ENCODE results near the gene CHN2.

CHN2 gene

GRCh38 chr7:29326864-29327263 lies 132.3 kb downstream of the CHN2 start:
- Histone ChIP-seq H3K4me2 (no peak overlapping the region), H2AFZ (ENCODE audit: low read depth) (no peak overlapping the region), H3K9ac (no peak overlapping the region), H3K79me2 (ENCODE audit: insufficient read depth, low read depth) (no peaks in the 10 kb centered on the region), H3K4me1 (ENCODE audit: low read depth, poor library complexity, severe bottlenecking) (no peaks in the 10 kb centered on the region), H3K27ac (no peak overlapping the region), H3K4me3 (IDR thresholded peaks at IDR 0.05; ENCODE audit: insufficient read depth, low read depth, low read length) (no peak overlapping the region), H4K20me1 (ENCODE audit: insufficient read depth) (no peaks in the 10 kb centered on the region), H3K36me3 (ENCODE audit: insufficient read depth) (no peaks in the 10 kb centered on the region), H3K27me3 (ENCODE audit: insufficient read depth, low read depth) (no peaks in the 10 kb centered on the region)
- TF ChIP-seq CTCF (conservative IDR thresholded peaks at IDR 0.05; ENCODE audit: low read depth, low read length) = no peak

GRCh38 chr7:29327455-29327854 lies 132.9 kb downstream of the CHN2 start:
- H3K36me3 ChIP-seq (ENCODE audit: insufficient read depth) = no peaks in the 10 kb centered on the region
- H2AFZ ChIP-seq (ENCODE audit: low read depth) = no peak overlapping the region
- no peak for TF ChIP-seq CTCF (conservative IDR thresholded peaks at IDR 0.05; ENCODE audit: low read depth, low read length)
- no peaks in the 10 kb centered on the region for H3K79me2 ChIP-seq (ENCODE audit: insufficient read depth, low read depth)
- H3K4me3 ChIP-seq (IDR thresholded peaks at IDR 0.05; ENCODE audit: insufficient read depth, low read depth, low read length) = no peak overlapping the region
- H3K9ac ChIP-seq = no peak overlapping the region
- H3K4me2 ChIP-seq = no peak overlapping the region
- H3K27ac ChIP-seq = no peak overlapping the region
- H4K20me1 ChIP-seq (ENCODE audit: insufficient read depth) = no peaks in the 10 kb centered on the region
- no peaks in the 10 kb centered on the region for H3K4me1 ChIP-seq (ENCODE audit: low read depth, poor library complexity, severe bottlenecking)
- no peaks in the 10 kb centered on the region for H3K27me3 ChIP-seq (ENCODE audit: insufficient read depth, low read depth)

GRCh38 chr7:29328045-29328444 lies 133.5 kb downstream of the CHN2 start:
- no peak for TF ChIP-seq CTCF (conservative IDR thresholded peaks at IDR 0.05; ENCODE audit: low read depth, low read length)
- Histone ChIP-seq H3K36me3 (ENCODE audit: insufficient read depth) (no peaks in the 10 kb centered on the region), H3K27me3 (ENCODE audit: insufficient read depth, low read depth) (no peaks in the 10 kb centered on the region), H3K4me1 (ENCODE audit: low read depth, poor library complexity, severe bottlenecking) (no peaks in the 10 kb centered on the region), H3K9ac (no peak overlapping the region), H3K4me3 (IDR thresholded peaks at IDR 0.05; ENCODE audit: insufficient read depth, low read depth, low read length) (no peak overlapping the region), H3K27ac (no peak overlapping the region), H4K20me1 (ENCODE audit: insufficient read depth) (no peaks in the 10 kb centered on the region), H3K4me2 (no peak overlapping the region), H2AFZ (ENCODE audit: low read depth) (no peak overlapping the region), H3K79me2 (ENCODE audit: insufficient read depth, low read depth) (no peaks in the 10 kb centered on the region)

- H3K4me2 ChIP-seq = no peak overlapping the region
- no peak overlapping the region for H3K9ac ChIP-seq
- H3K4me3 ChIP-seq (IDR thresholded peaks at IDR 0.05; ENCODE audit: insufficient read depth, low read depth, low read length) = no peak overlapping the region
- no peaks in the 10 kb centered on the region for H3K79me2 ChIP-seq (ENCODE audit: insufficient read depth, low read depth)
- no peak overlapping the region for H2AFZ ChIP-seq (ENCODE audit: low read depth)
- H3K27ac ChIP-seq = no peak overlapping the region
- no peaks in the 10 kb centered on the region for H3K4me1 ChIP-seq (ENCODE audit: low read depth, poor library complexity, severe bottlenecking)
- H3K27me3 ChIP-seq (ENCODE audit: insufficient read depth, low read depth) = no peaks in the 10 kb centered on the region
- no peaks in the 10 kb centered on the region for H4K20me1 ChIP-seq (ENCODE audit: insufficient read depth)
- no peaks in the 10 kb centered on the region for H3K36me3 ChIP-seq (ENCODE audit: insufficient read depth)
- TF ChIP-seq CTCF (conservative IDR thresholded peaks at IDR 0.05; ENCODE audit: low read depth, low read length) = no peak
These were observed 134.2 kb downstream of the CHN2 start for GRCh38 chr7:29328811-29329210.

- no peak overlapping the region for H3K9ac ChIP-seq
- H3K4me2 ChIP-seq = no peak overlapping the region
- H3K36me3 ChIP-seq (ENCODE audit: insufficient read depth) = no peaks in the 10 kb centered on the region
- TF ChIP-seq CTCF (conservative IDR thresholded peaks at IDR 0.05; ENCODE audit: low read depth, low read length) = no peak
- H3K79me2 ChIP-seq (ENCODE audit: insufficient read depth, low read depth) = no peaks in the 10 kb centered on the region
- H4K20me1 ChIP-seq (ENCODE audit: insufficient read depth) = no peaks in the 10 kb centered on the region
- H3K27me3 ChIP-seq (ENCODE audit: insufficient read depth, low read depth) = no peaks in the 10 kb centered on the region
- no peak overlapping the region for H3K27ac ChIP-seq
- no peaks in the 10 kb centered on the region for H3K4me1 ChIP-seq (ENCODE audit: low read depth, poor library complexity, severe bottlenecking)
- H2AFZ ChIP-seq (ENCODE audit: low read depth) = no peak overlapping the region
- H3K4me3 ChIP-seq (IDR thresholded peaks at IDR 0.05; ENCODE audit: insufficient read depth, low read depth, low read length) = no peak overlapping the region
These were observed 135.1 kb downstream of the CHN2 start for GRCh38 chr7:29329686-29330085.

Data from KMS-11 (cell line).